K562 (cell line): ENCODE results near the gene SCEL. TPM values are rescaled to one million over a fixed set of nuclear protein-coding genes. Genes with fewer than 3 reads are reported as not detected.
A peak's percentile ranks its signal among the peaks of the same experiment; 100 is the strongest.

Source experiments
- ATAC-seq: fragments of 200-7000 bp; cut with Tn5 transposase; 3 replicates; pipeline ENCODE4 v1.9.1; 2020; ENCODE audit warnings: moderate library complexity
- BruUV-seq: library from RNA; stranded (reverse); fragments of 400-500 nt; replicated peaks from 2 replicates; lab custom pipeline; 2021; lab: Mats Ljungman, UMichigan
- CTCF ChIA-PET: fragments of 300-600 bp; formaldehyde crosslinking; extraction: SDS; loops from one replicate; lab custom pipeline; 2021; ENCODE audit warnings: low intra/inter-chr PET ratio; lab: Yijun Ruan, JAX
- POLR2A ChIA-PET: fragments of 300-600, 350-650 bp; sonication (Branson Sonifier 250); formaldehyde crosslinking; extraction: SDS; loops from one replicate; lab custom pipeline; 2021; ENCODE audit warnings: antibody characterized with exemption, inconsistent platforms; lab: Yijun Ruan, JAX
- DNase-seq, 4 experiments: peaks; one replicate each; pipeline versions ENCODE4 v3.0.0 to v3.0.0-alpha.2; 2011 to 2018; ENCODE audit warnings: low spot score in 3 of 4, mixed read lengths in 3 of 4; ENCODE audit errors: extremely low read depth in 1 of 4
- FAIRE-seq: peaks from 2 replicates; lab custom pipeline; 2011; peaks lifted over from hg19 to GRCh38; lab: Jason Lieb, UNC
- H2AFZ ChIP-seq: 2 replicates; pipeline ENCODE4 v1.6.0; 2011; ENCODE audit warnings: low read depth, low read length, control low read depth, inconsistent platforms
- H3K27ac ChIP-seq: fragments of 200-600 bp; 3 replicates; pipeline ENCODE4 v1.8.0; 2011; ENCODE audit warnings: low read depth, mild to moderate bottlenecking, control low read depth, inconsistent platforms, low read length, moderate library complexity, mixed read lengths; ENCODE audit errors: extremely low read depth
- H3K27me3 ChIP-seq, 2 experiments: fragments of 300-600 bp in 1 of 2; 2 replicates in 1 of 2; 3 replicates in 1 of 2; pipeline versions ENCODE4 v1.6.0 to v1.8.0; 2011; ENCODE audit warnings: inconsistent platforms in 2 of 2, low read length in 2 of 2, mild to moderate bottlenecking in 1 of 2, mixed read lengths in 1 of 2, moderate library complexity in 1 of 2; ENCODE audit not compliant: control insufficient read depth in 2 of 2, insufficient read depth in 2 of 2
- H3K36me3 ChIP-seq: fragments of 300-600 bp; 3 replicates; pipeline ENCODE4 v1.8.0; 2011; ENCODE audit warnings: mild to moderate bottlenecking, low read length, inconsistent platforms; ENCODE audit not compliant: control insufficient read depth, insufficient read depth
- H3K4me1 ChIP-seq, 2 experiments: fragments of 200-600 bp in 1 of 2; replicated peaks in 1 of 2; 2 replicates in 1 of 2; 3 replicates in 1 of 2; pipeline versions ENCODE4 v1.5.1 to v1.8.0; 2011; ENCODE audit warnings: inconsistent platforms in 2 of 2, low read length in 2 of 2, mild to moderate bottlenecking in 1 of 2, mixed read lengths in 1 of 2, moderate library complexity in 1 of 2; ENCODE audit not compliant: control insufficient read depth in 2 of 2, insufficient read depth in 2 of 2
- H3K4me2 ChIP-seq: 2 replicates; pipeline ENCODE4 v1.6.1; 2011; ENCODE audit warnings: low read length, control low read depth, inconsistent platforms, mixed read lengths; ENCODE audit not compliant: insufficient read depth
- H3K4me3 ChIP-seq: fragments of 200-600 bp; sonication (generic), shearing (Covaris generic); 2 replicates; pipeline ENCODE4 v1.5.1; 2016; ENCODE audit warnings: control low read depth, inconsistent platforms
- H3K79me2 ChIP-seq: fragments of 200-600 bp; 3 replicates; pipeline ENCODE4 v1.8.0; 2011; ENCODE audit warnings: low read length, inconsistent platforms; ENCODE audit not compliant: control insufficient read depth, insufficient read depth
- H3K9ac ChIP-seq, 2 experiments: 2 replicates each; pipeline versions ENCODE4 v1.6.0 to v1.6.1; 2011; ENCODE audit warnings: low read depth in 2 of 2, low read length in 2 of 2, control low read depth in 1 of 2, inconsistent platforms in 1 of 2, mild to moderate bottlenecking in 1 of 2, mixed read lengths in 1 of 2; ENCODE audit not compliant: insufficient read depth in 1 of 2
- H3K9me1 ChIP-seq: one replicate; pipeline ENCODE4 v1.6.0; 2011; ENCODE audit warnings: inconsistent platforms, mild to moderate bottlenecking, low read length, moderate library complexity; ENCODE audit not compliant: control insufficient read depth, insufficient read depth
- H3K9me3 ChIP-seq: replicated peaks from 2 replicates; pipeline ENCODE4 v1.5.1; 2011; ENCODE audit warnings: low read depth, low read length, inconsistent platforms; ENCODE audit not compliant: control insufficient read depth, insufficient read depth
- H4K20me1 ChIP-seq: replicated peaks from 2 replicates; pipeline ENCODE4 v1.6.1; 2011; ENCODE audit warnings: low read length, inconsistent platforms, mixed read lengths; ENCODE audit not compliant: control insufficient read depth, insufficient read depth
- CHD2 ChIP-seq: IDR thresholded peaks from 2 replicates; pipeline ENCODE4 v1.6.1; 2011; ENCODE audit warnings: low read depth, low read length
- SNRNP70 ChIP-seq: fragments of 200-400 bp; formaldehyde crosslinking; optimal IDR thresholded peaks from 2 replicates; pipeline ENCODE3; 2017; ENCODE audit warnings: low read depth, low read length
- WGBS: fragments of 100-300 bp; shearing (Covaris generic); methylation state at CpG from one replicate; pipeline ENCODE4 v1.1.6; 2016; ENCODE audit warnings: low coverage, mixed read lengths; ENCODE audit not compliant: insufficient coverage; ENCODE audit errors: missing lambda C conversion rate; 5-methylcytosine and 5-hydroxymethylcytosine counted together
- in situ Hi-C: fragments of 300-500 bp; cut with MboI; formaldehyde crosslinking; loops from 4 replicates; pipeline ENCODE4 v1.15.0; 2018; ENCODE audit warnings: inconsistent platforms, mixed read lengths
- intact Hi-C: fragments of 100-400 bp; cut with micrococcal nuclease; formaldehyde crosslinking; loops from 2 replicates; pipeline ENCODE4 v1.14.2; 2022
- polyA plus RNA-seq, 8 experiments: library from polyadenylated mRNA; depleted of rRNA in 4 of 8; stranded (reverse) in 5 of 8; unstranded in 3 of 8; fragments of >200 nt; fragmentation: Nextera tagmentation in 2 of 8; fragmentation: Illumina TruSeq in 1 of 8; extraction: Ambion mirVana in 2 of 8; extraction: Trizol in 1 of 8; gene quantifications; 2 replicates each; pipeline versions ENCODE4 v1.2.1 to v1.2.3, GENCODE V29; 2011 to 2014; ENCODE audit warnings: inconsistent platforms in 1 of 8, missing spikeins in 1 of 8
- total RNA-seq, 7 experiments: library from RNA; depleted of rRNA in 6 of 7; stranded (reverse); fragments of >200 nt in 6 of 7; fragmentation: Illumina TruSeq in 2 of 7; extraction: Trizol in 2 of 7; gene quantifications; 2 replicates each; pipeline versions ENCODE4 v1.2.1 to v1.2.3, GENCODE V29; 2011 to 2021; ENCODE audit warnings: low replicate concordance in 1 of 7
- TF ChIP-seq, protein P1 (sequence below), 2 experiments: fragments of 450-650 bp in 1 of 2; sonication (generic) in 1 of 2; formaldehyde crosslinking in 1 of 2; IDR thresholded peaks; 2 replicates each; pipeline versions ENCODE4 v1.7.1 to v1.9.0; 2016 to 2022; ENCODE audit warnings: inconsistent platforms in 1 of 2, mild to moderate bottlenecking in 1 of 2, missing genetic modification reagents in 1 of 2

Gene SCEL
- total and polyA plus RNA-seq, 9 of the 15 experiments (the other 6 are each of a cell fraction or from before 2014, with no cell fraction given): not detected

DNA sequence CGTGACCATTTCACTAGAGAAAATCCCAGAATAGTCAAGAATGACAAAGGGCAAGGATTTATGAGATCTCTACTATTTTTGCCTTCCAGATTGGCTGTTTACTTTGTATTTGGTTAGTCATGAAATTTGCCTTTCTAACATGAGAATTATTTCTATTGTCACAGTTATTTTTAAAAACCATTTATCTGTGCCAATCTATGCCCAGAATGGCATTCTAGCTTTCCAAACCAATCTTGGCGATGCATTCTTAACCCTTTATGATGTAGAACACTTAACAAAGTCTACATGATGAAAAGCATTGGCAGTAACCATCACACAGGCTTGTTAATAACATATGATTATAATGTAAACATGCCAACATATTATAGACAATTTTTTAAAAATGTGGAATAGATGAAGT, 65.2 kb downstream of the SCEL start:
- DNase-seq: no peak
- no peaks in the 10 kb centered on the region for H3K9me3 ChIP-seq
- POLR2A ChIA-PET: interaction anchor here (0.6 kb wide), 1 partner anchor 15 kb away, joined by 3 read pairs; no protein-coding TSS in a partner anchor
- no peak for TF ChIP-seq CHD2
- no peaks in the 10 kb centered on the region for H3K79me2 ChIP-seq
- H3K27me3 ChIP-seq: no peaks in the 10 kb centered on the region
- CTCF ChIA-PET: no interaction called here
- ATAC-seq: no peak
- WGBS: 0% methylated on average over 2 of the region's 2 CpGs
- no peaks in the 10 kb centered on the region for H3K36me3 ChIP-seq
- no peaks in the 10 kb centered on the region for H3K4me1 ChIP-seq
- H3K4me2 ChIP-seq: no peak overlapping the region
- BruUV-seq: no TSS peak
- intact Hi-C loops: no loop called here
- H4K20me1 ChIP-seq: no peaks in the 10 kb centered on the region
- no peaks in the 10 kb centered on the region for H3K9me1 ChIP-seq
- H3K9ac ChIP-seq: no peak overlapping the region
- H2AFZ ChIP-seq: no peak overlapping the region
- in situ Hi-C loops: no loop called here
- H3K27ac ChIP-seq: no peak overlapping the region
- no peak for FAIRE-seq
- no peak overlapping the region for H3K4me3 ChIP-seq

DNA sequence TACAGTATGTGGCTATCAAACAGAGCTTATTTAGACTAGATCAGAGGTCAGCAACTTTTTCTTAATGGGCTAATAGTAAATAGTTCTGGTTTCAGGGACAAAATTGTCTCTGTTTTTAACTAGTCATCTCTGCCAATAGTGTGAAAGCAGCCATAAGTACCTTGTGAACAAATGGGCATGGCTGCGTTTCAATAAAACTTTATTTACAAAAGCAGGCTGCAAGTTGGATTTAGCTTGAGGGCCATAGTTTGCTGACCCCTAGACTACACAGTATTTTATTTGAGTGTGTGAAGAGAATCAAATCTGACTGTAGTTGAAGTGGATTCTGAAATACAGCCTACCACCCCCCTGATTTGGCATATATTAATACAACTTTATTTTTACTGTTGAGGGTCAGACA, 75.6 kb downstream of the SCEL start:
- H3K9me3 ChIP-seq: no peaks in the 10 kb centered on the region
- no peak overlapping the region for H2AFZ ChIP-seq
- no peaks in the 10 kb centered on the region for H3K4me1 ChIP-seq
- no peak for DNase-seq
- CTCF ChIA-PET: no interaction called here
- H4K20me1 ChIP-seq: no peaks in the 10 kb centered on the region
- no TSS peak for BruUV-seq
- H3K79me2 ChIP-seq: no peaks in the 10 kb centered on the region
- no peaks in the 10 kb centered on the region for H3K27me3 ChIP-seq
- POLR2A ChIA-PET: no interaction called here
- 0% methylated on average over 1 of the region's 1 CpG for WGBS
- no peaks in the 10 kb centered on the region for H3K9me1 ChIP-seq
- no peak overlapping the region for H3K4me3 ChIP-seq
- no peak for TF ChIP-seq SNRNP70
- TF ChIP-seq, protein P1, sequence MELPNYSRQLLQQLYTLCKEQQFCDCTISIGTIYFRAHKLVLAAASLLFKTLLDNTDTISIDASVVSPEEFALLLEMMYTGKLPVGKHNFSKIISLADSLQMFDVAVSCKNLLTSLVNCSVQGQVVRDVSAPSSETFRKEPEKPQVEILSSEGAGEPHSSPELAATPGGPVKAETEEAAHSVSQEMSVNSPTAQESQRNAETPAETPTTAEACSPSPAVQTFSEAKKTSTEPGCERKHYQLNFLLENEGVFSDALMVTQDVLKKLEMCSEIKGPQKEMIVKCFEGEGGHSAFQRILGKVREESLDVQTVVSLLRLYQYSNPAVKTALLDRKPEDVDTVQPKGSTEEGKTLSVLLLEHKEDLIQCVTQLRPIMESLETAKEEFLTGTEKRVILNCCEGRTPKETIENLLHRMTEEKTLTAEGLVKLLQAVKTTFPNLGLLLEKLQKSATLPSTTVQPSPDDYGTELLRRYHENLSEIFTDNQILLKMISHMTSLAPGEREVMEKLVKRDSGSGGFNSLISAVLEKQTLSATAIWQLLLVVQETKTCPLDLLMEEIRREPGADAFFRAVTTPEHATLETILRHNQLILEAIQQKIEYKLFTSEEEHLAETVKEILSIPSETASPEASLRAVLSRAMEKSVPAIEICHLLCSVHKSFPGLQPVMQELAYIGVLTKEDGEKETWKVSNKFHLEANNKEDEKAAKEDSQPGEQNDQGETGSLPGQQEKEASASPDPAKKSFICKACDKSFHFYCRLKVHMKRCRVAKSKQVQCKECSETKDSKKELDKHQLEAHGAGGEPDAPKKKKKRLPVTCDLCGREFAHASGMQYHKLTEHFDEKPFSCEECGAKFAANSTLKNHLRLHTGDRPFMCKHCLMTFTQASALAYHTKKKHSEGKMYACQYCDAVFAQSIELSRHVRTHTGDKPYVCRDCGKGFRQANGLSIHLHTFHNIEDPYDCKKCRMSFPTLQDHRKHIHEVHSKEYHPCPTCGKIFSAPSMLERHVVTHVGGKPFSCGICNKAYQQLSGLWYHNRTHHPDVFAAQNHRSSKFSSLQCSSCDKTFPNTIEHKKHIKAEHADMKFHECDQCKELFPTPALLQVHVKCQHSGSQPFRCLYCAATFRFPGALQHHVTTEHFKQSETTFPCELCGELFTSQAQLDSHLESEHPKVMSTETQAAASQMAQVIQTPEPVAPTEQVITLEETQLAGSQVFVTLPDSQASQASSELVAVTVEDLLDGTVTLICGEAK (IDR thresholded peaks at IDR 0.05): peak; percentile 80
- TF ChIP-seq, protein P1 (CRISPR knock-in tag; IDR thresholded peaks at IDR 0.05): no peak
- intact Hi-C loops: no loop called here
- no peak overlapping the region for H3K9ac ChIP-seq
- no peaks in the 10 kb centered on the region for H3K36me3 ChIP-seq
- ATAC-seq: no peak
- no peak for FAIRE-seq
- in situ Hi-C loops: no loop called here
- H3K4me2 ChIP-seq: no peak overlapping the region
- H3K27ac ChIP-seq: no peak overlapping the region
